Activated naive CD8-positive, alpha-beta T cell treated with anti-CD3 and anti-CD28 coated beads, Interleukin-2, amount 10 ng/mL, durations not matched to agents 7 days and 5 days (primary cell): ENCODE data around the gene SCN3B. TPM values are rescaled to one million over a fixed set of nuclear protein-coding genes. Genes with fewer than 3 reads are reported as not detected.
"Not testable (repeated sequence)": the region's sequence is repeated elsewhere in the genome, so short reads cannot be mapped to it uniquely, and the experiment has no call there.

Experiments
- ATAC-seq: fragments of 150-1000 bp; cut with Tn5 transposase; one replicate; pipeline ENCODE4 v1.10.0; 2021; ENCODE audit warnings: low read depth, moderate library complexity
- POLR2A ChIA-PET: fragments of 350-600 bp; sonication (Branson Sonifier 250); formaldehyde crosslinking; loops from one replicate; lab custom pipeline; 2021; ENCODE audit warnings: antibody characterized with exemption; lab: Charles Lee
- DNase-seq: peaks from one replicate; pipeline ENCODE4 v3.0.0; 2021
- H3K27ac Mint-ChIP-seq: one replicate; pipeline ENCODE4 v1.8.0; 2022; ENCODE audit warnings: mild to moderate bottlenecking, mixed read lengths
- H3K27me3 Mint-ChIP-seq: one replicate; pipeline ENCODE4 v1.8.0; 2022; ENCODE audit warnings: mild to moderate bottlenecking, moderate library complexity, mixed read lengths
- H3K36me3 Mint-ChIP-seq: one replicate; pipeline ENCODE4 v1.8.0; 2021; ENCODE audit warnings: mild to moderate bottlenecking, mixed read lengths
- H3K4me1 Mint-ChIP-seq: one replicate; pipeline ENCODE4 v1.8.0; 2021; ENCODE audit warnings: mixed read lengths
- H3K4me3 Mint-ChIP-seq: one replicate; pipeline ENCODE4 v1.8.0; 2022; ENCODE audit warnings: mild to moderate bottlenecking, moderate library complexity, mixed read lengths
- H3K9me3 Mint-ChIP-seq: one replicate; pipeline ENCODE4 v1.8.0; 2021; ENCODE audit warnings: mixed read lengths
- total RNA-seq, 2 experiments: library from RNA; stranded (reverse); gene quantifications; one replicate each; pipeline ENCODE4 v1.2.3, GENCODE V29; 2021

Gene SCN3B
- total RNA-seq, 2 experiments from 2014 or later: not detected

GRCh38 chr11:123681030-123681429, 26.6 kb upstream of the SCN3B start:
- H3K27ac Mint-ChIP-seq: peak overlapping the region; percentile 50
- H3K4me3 Mint-ChIP-seq: peak overlapping the region; percentile 43

GRCh38 chr11:123678246-123678645, 23.8 kb upstream of the SCN3B start:
- no peak overlapping the region for H3K4me3 Mint-ChIP-seq
- H3K27ac Mint-ChIP-seq: no peak overlapping the region
- POLR2A ChIA-PET: no interaction called here
- peaks cover 10% of the 10 kb centered on the region for H3K27me3 Mint-ChIP-seq
- no peaks in the 10 kb centered on the region for H3K9me3 Mint-ChIP-seq
- ATAC-seq (no peak), DNase-seq (no peak)
- no peaks in the 10 kb centered on the region for H3K36me3 Mint-ChIP-seq
- peaks cover 11% of the 10 kb centered on the region for H3K4me1 Mint-ChIP-seq

More at GRCh38 chr11:123681030-123681429, 26.6 kb upstream of the SCN3B start:
- peaks cover 12% of the 10 kb centered on the region for H3K27me3 Mint-ChIP-seq
- no peaks in the 10 kb centered on the region for H3K9me3 Mint-ChIP-seq
- POLR2A ChIA-PET: no interaction called here
- H3K4me1 Mint-ChIP-seq: peaks cover 11% of the 10 kb centered on the region
- DNase-seq: no peak
- no peaks in the 10 kb centered on the region for H3K36me3 Mint-ChIP-seq
- peak; percentile 86 for ATAC-seq

DNA sequence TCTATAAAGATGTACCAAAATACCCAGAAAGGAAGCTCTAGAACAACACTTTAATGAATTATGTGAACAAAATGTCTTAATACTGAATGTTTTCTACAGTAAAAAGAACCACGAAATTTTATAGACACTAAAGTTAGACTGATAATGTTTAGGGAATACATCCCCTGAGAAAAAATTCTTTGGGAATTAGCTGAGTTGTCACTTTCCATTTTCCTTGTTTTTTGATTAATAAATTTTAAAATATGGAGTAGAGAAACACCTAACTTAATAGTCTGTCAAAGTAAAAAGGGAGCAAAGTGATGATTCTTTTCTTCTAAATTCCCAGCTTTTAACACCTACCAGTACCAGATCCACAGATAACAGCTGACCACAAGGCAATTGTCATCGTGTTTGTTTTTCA, 23.1 kb upstream of the SCN3B start:
- no peaks in the 10 kb centered on the region for H3K9me3 Mint-ChIP-seq
- ATAC-seq (no peak), DNase-seq (no peak)
- no peak overlapping the region for H3K27ac Mint-ChIP-seq
- no peak overlapping the region for H3K4me3 Mint-ChIP-seq
- peaks cover 11% of the 10 kb centered on the region for H3K4me1 Mint-ChIP-seq
- H3K36me3 Mint-ChIP-seq: no peaks in the 10 kb centered on the region
- POLR2A ChIA-PET: no interaction called here
- peaks cover 5% of the 10 kb centered on the region for H3K27me3 Mint-ChIP-seq

DNA sequence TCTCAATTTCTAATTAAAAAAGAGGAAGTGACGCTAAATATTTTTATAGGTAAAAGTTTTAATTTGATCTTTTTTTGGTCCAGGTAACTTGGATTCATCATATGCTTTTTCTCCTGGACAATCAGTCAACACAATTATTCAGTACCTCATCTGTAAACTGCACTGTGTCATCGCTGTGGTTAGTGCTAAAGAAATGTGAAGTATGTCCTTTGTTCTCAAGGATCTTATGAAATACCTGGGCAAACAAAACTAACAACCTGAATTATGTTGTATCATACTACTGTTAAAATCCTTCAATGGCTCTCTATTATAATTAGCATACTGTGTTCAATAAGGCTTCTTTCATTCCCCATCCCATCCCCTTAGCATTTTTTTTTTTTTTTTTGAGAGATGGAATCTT, 19.9 kb upstream of the SCN3B start:
- peaks cover 2% of the 10 kb centered on the region for H3K4me1 Mint-ChIP-seq
- H3K36me3 Mint-ChIP-seq: no peaks in the 10 kb centered on the region
- POLR2A ChIA-PET: no interaction called here
- H3K9me3 Mint-ChIP-seq: no peaks in the 10 kb centered on the region
- no peak for ATAC-seq
- no peak overlapping the region for H3K4me3 Mint-ChIP-seq
- peaks cover 3% of the 10 kb centered on the region for H3K27me3 Mint-ChIP-seq
- DNase-seq: no peak
- H3K27ac Mint-ChIP-seq: no peak overlapping the region

- H3K27ac Mint-ChIP-seq: no peak overlapping the region
- no peaks in the 10 kb centered on the region for H3K4me1 Mint-ChIP-seq
- POLR2A ChIA-PET: no interaction called here
- no peak for ATAC-seq
- DNase-seq: no peak
- no peaks in the 10 kb centered on the region for H3K36me3 Mint-ChIP-seq
- peaks cover 3% of the 10 kb centered on the region for H3K27me3 Mint-ChIP-seq
- no peaks in the 10 kb centered on the region for H3K9me3 Mint-ChIP-seq
- no peak overlapping the region for H3K4me3 Mint-ChIP-seq
These were observed 18.1 kb upstream of the SCN3B start for GRCh38 chr11:123672568-123672967.

- Mint-ChIP-seq H3K9me3 (no peaks in the 10 kb centered on the region), H3K27ac (no peak overlapping the region), H3K4me3 (no peak overlapping the region), H3K4me1 (no peaks in the 10 kb centered on the region), H3K36me3 (no peaks in the 10 kb centered on the region), H3K27me3 (peaks cover 3% of the 10 kb centered on the region)
- POLR2A ChIA-PET: no interaction called here
- DNase-seq: no peak
- ATAC-seq: no peak
These were observed 17.1 kb upstream of the SCN3B start for GRCh38 chr11:123671534-123671933.

- Mint-ChIP-seq H3K9me3 (no peaks in the 10 kb centered on the region), H3K27me3 (no peaks in the 10 kb centered on the region), H3K4me3 (no peak overlapping the region), H3K27ac (no peak overlapping the region), H3K36me3 (no peaks in the 10 kb centered on the region), H3K4me1 (no peaks in the 10 kb centered on the region)
- POLR2A ChIA-PET: no interaction called here
- ATAC-seq: no peak
- no peak for DNase-seq
These were observed 15.7 kb upstream of the SCN3B start for GRCh38 chr11:123670081-123670480.

DNA sequence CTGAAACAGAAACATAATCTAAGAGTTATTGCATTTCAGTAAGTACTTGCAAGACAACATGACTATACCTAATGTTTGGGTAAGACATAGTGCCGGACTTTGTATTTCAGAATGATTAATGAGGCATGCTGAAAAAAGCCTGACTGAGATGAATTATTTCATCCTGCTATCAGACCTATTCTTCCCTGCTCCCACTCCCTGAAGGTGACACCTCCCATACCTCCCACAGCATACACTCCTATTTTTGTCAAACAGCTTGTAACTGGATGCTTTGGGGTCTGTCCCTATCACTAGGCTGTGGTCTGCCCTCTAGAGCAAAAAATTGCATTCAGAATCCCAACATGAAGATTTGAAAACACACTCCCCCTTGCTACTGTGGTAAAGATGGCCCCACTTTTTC, 10.9 kb upstream of the SCN3B start:
- POLR2A ChIA-PET: no interaction called here

GRCh38 chr11:123659965-123660364, 5.5 kb upstream of the SCN3B start:
- ATAC-seq: peak; percentile 96
- H3K27me3 Mint-ChIP-seq: peaks cover 21% of the 10 kb centered on the region
- H3K9me3 Mint-ChIP-seq: peaks cover 24% of the 10 kb centered on the region
- peaks cover 12% of the 10 kb centered on the region for H3K4me1 Mint-ChIP-seq
- H3K4me3 Mint-ChIP-seq, POLR2A ChIA-PET, H3K36me3 Mint-ChIP-seq: not testable (repeated sequence)
- H3K27ac Mint-ChIP-seq: peak overlapping the region; percentile 38
- peak; percentile 41 for DNase-seq

More for the DNA sequence above, 10.9 kb upstream of the SCN3B start:
- peaks cover 4% of the 10 kb centered on the region for H3K9me3 Mint-ChIP-seq
- no peaks in the 10 kb centered on the region for H3K36me3 Mint-ChIP-seq
- no peak overlapping the region for H3K4me3 Mint-ChIP-seq
- H3K27ac Mint-ChIP-seq: no peak overlapping the region
- peaks cover 1% of the 10 kb centered on the region for H3K4me1 Mint-ChIP-seq
- no peaks in the 10 kb centered on the region for H3K27me3 Mint-ChIP-seq
- no peak for DNase-seq
- no peak for ATAC-seq

GRCh38 chr11:123659311-123659710, 4.9 kb upstream of the SCN3B start:
- ATAC-seq: no peak
- Mint-ChIP-seq H3K4me1 (peaks cover 15% of the 10 kb centered on the region), H3K9me3 (peaks cover 24% of the 10 kb centered on the region), H3K36me3 (peaks cover 9% of the 10 kb centered on the region), H3K27ac (no peak overlapping the region), H3K4me3 (no peak overlapping the region), H3K27me3 (peaks cover 24% of the 10 kb centered on the region)
- POLR2A ChIA-PET: no interaction called here
- DNase-seq: no peak

DNA sequence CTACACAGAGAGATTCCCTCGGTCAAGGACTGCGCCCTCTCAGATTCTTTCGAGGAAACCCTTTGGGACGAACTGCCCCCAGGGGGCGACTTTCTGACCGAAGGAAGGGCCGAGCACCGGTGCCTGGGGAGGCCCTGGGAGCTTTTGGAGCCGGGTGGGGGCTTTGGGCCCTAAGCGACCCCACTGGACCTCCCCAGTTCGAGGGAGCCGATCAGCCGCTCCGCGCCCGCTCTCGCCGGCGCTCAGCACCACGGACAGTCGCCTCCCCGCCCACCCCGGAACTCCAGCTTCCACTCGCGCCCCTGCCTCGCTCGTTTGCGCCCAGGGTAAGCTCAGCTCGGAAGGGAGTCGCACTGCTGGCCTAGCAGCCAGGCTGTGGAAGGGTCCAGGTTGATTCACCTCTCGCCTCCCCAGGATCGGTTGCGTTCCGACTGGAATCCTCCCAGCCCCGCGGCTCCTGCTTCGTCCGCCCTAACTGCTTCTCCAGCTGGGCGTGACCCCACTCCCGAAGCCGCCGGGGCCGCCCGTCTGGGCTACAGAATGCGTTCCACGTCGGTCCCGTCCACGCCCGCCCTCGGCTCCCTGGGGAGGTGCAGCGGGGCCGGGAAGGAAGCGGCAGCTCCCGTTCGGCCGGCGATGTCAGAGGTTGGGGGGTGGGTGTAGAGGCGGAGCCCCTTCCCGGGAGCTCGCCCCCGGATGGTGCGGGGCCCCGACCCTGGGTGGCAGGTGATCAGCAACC, 428 bp downstream of the SCN3B start:
- peak; percentile 78 for ATAC-seq

GRCh38 chr11:123653483-123653826, 969 bp downstream of the SCN3B start:
- H3K9me3 Mint-ChIP-seq: peaks cover 7% of the 10 kb centered on the region
- DNase-seq (no peak), ATAC-seq (no peak)
- H3K4me1 Mint-ChIP-seq: peaks cover 5% of the 10 kb centered on the region
- peaks cover under 1% of the 10 kb centered on the region for H3K36me3 Mint-ChIP-seq
- peak overlapping the region; percentile 61 for H3K4me3 Mint-ChIP-seq
- H3K27me3 Mint-ChIP-seq: peaks cover 56% of the 10 kb centered on the region
- POLR2A ChIA-PET: no interaction called here
- H3K27ac Mint-ChIP-seq: no peak overlapping the region

More for the DNA sequence above, 428 bp downstream of the SCN3B start:
- peaks cover 5% of the 10 kb centered on the region for H3K4me1 Mint-ChIP-seq
- peak overlapping the region; percentile 61 for H3K4me3 Mint-ChIP-seq
- peaks cover 12% of the 10 kb centered on the region for H3K9me3 Mint-ChIP-seq
- DNase-seq: peak; percentile 66
- H3K27ac Mint-ChIP-seq: no peak overlapping the region
- peaks cover 56% of the 10 kb centered on the region for H3K27me3 Mint-ChIP-seq
- H3K36me3 Mint-ChIP-seq: peaks cover 6% of the 10 kb centered on the region
- POLR2A ChIA-PET: no interaction called here

DNA sequence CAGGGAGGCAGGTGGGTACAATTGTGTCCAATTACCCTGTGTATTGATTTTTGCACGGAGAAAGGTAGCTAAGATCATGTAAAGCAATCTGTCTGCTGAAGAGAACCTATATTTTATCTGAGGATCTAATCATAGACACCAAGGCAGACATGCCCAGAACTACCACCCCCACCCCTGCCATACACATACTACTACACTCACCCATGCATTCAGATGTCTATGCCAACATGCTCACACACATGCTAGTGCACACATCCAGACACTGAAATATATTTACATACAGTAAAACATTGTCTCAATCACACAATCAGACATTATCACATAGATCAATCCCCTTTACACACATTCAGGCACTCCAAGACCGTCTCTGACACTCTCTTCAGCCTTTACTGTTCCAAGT, 1.8 kb downstream of the SCN3B start:
- peaks cover 56% of the 10 kb centered on the region for H3K27me3 Mint-ChIP-seq
- H3K4me3 Mint-ChIP-seq: no peak overlapping the region
- peaks cover 5% of the 10 kb centered on the region for H3K4me1 Mint-ChIP-seq
- no peaks in the 10 kb centered on the region for H3K9me3 Mint-ChIP-seq
- H3K27ac Mint-ChIP-seq: no peak overlapping the region
- no peaks in the 10 kb centered on the region for H3K36me3 Mint-ChIP-seq
- ATAC-seq: no peak
- DNase-seq: no peak
- POLR2A ChIA-PET: no interaction called here

- DNase-seq: no peak
- H3K27ac Mint-ChIP-seq: no peak overlapping the region
- no peak for ATAC-seq
- POLR2A ChIA-PET: no interaction called here
- H3K36me3 Mint-ChIP-seq: no peaks in the 10 kb centered on the region
- peaks cover 46% of the 10 kb centered on the region for H3K27me3 Mint-ChIP-seq
- H3K9me3 Mint-ChIP-seq: no peaks in the 10 kb centered on the region
- H3K4me3 Mint-ChIP-seq: no peak overlapping the region
- H3K4me1 Mint-ChIP-seq: peaks cover 5% of the 10 kb centered on the region
These were observed 3.5 kb downstream of the SCN3B start for GRCh38 chr11:123650901-123651300.
